ENCODE data around the gene SH3BP5L. TPM values are rescaled to one million over a fixed set of nuclear protein-coding genes. Genes with fewer than 3 reads are reported as not detected.

The SH3BP5L gene
- total RNA-seq, 3 donors from 2014 or later = 27.2 to 31.0 (median 29.3) TPM

DNA sequence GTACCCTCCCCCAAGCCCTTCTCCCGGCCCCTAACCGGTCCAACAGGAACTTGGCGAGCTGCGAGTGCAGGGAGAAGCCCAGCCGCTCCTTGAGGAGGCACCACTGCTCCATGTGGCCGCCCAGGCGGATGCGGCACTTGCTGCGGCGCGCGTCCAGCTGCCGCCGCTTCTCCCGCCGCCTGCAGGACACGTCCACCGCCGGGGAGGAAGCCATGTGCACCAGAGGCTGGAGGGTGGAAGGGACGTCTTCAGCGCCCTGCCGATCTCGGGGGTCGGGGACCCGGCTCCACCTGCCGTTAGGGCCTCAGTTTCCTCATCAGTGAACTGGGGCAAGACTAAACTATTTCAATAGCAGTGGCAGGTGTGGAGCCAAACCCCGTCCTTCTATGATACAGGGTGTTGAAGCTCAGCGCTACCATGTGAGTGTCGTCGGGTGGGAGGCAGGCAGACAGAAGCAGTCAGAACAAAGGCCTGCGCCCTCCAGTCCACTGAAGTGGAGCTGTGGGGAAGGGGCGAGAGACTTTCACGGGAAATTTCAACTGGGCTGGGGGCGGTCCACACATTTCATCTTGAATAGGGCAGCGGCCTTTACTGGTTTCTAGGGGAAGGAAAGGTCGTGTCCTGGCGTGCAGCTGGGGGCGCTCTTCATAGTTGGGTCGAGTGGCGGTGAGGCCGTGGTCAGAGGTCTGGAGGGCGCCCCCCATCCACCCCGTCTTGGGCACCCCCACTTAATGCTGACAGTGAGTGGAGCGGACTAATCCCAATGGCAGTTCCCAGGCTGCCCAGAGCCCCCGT lies 32.6 kb upstream of the SH3BP5L start:
- intact Hi-C loops (cut with DNase I, micrococcal nuclease) = no loop called here
- DNase-seq = peak; percentile 75 to 87 (median 85)
- peak overlapping the region; percentile 24 for H3K4me3 ChIP-seq
- ATAC-seq = peak; percentile 71
- peaks cover 16% of the 10 kb centered on the region for H3K4me1 ChIP-seq (ENCODE audit: low read depth)
- TF ChIP-seq, protein P1, sequence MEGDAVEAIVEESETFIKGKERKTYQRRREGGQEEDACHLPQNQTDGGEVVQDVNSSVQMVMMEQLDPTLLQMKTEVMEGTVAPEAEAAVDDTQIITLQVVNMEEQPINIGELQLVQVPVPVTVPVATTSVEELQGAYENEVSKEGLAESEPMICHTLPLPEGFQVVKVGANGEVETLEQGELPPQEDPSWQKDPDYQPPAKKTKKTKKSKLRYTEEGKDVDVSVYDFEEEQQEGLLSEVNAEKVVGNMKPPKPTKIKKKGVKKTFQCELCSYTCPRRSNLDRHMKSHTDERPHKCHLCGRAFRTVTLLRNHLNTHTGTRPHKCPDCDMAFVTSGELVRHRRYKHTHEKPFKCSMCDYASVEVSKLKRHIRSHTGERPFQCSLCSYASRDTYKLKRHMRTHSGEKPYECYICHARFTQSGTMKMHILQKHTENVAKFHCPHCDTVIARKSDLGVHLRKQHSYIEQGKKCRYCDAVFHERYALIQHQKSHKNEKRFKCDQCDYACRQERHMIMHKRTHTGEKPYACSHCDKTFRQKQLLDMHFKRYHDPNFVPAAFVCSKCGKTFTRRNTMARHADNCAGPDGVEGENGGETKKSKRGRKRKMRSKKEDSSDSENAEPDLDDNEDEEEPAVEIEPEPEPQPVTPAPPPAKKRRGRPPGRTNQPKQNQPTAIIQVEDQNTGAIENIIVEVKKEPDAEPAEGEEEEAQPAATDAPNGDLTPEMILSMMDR (IDR thresholded peaks at IDR 0.05) = peak; percentile 1
- H3K36me3 ChIP-seq (ENCODE audit: low read depth) = no peaks in the 10 kb centered on the region
- H3K9me3 ChIP-seq = no peaks in the 10 kb centered on the region

DNA sequence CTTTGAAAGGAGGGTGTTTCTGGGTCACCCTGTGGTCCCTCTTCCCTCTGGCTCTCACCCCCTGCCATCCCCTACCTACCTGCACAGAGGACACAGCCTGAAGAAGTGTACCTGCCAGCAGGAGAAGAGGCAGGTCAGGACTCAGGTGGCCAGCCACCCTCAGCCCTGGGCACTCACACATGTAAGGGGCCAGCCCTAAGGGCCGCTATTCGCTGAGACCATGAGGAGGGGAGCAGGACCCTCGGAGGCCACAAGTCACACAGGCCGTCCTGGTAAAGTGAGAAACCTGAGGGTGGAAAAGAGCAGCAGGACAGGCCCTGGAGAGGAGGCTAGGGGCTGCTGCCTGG lies 32.0 kb upstream of the SH3BP5L start:
- peak overlapping the region; percentile 24 for H3K4me3 ChIP-seq
- intact Hi-C loops (cut with DNase I, micrococcal nuclease) = no loop called here
- H3K36me3 ChIP-seq (ENCODE audit: low read depth) = no peaks in the 10 kb centered on the region
- no peaks in the 10 kb centered on the region for H3K9me3 ChIP-seq
- peak; percentile 0 for ATAC-seq
- TF ChIP-seq, protein P1 (IDR thresholded peaks at IDR 0.05) = no peak
- DNase-seq = peak in 1 of 3 donors; percentile 57
- H3K4me1 ChIP-seq (ENCODE audit: low read depth) = peaks cover 10% of the 10 kb centered on the region

DNA sequence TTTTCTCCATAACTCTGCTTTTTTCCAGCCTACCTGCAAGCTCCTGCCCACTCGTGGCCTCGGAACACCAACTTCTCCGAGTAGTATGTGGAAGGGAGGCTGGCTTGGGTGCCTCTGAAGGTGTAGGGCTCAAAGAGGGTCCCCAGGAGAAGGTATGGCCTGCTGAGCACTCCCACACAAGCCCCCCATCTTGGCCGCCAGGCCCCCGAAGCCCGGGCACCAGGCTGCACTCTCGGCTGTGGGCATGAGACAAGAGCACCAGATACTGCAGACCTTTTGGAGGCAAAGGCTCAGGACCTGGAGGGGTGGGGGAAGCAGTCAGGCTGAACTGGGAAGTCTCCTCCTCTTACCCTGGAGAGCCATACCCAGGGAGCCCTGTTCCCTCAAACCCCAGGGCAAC lies 31.5 kb upstream of the SH3BP5L start:
- H3K4me3 ChIP-seq = no peak overlapping the region
- peaks cover 10% of the 10 kb centered on the region for H3K4me1 ChIP-seq (ENCODE audit: low read depth)
- intact Hi-C loops (cut with DNase I, micrococcal nuclease) = no loop called here
- ATAC-seq (no peak), DNase-seq (no peak)
- no peaks in the 10 kb centered on the region for H3K9me3 ChIP-seq
- no peaks in the 10 kb centered on the region for H3K36me3 ChIP-seq (ENCODE audit: low read depth)
- TF ChIP-seq, protein P1 (IDR thresholded peaks at IDR 0.05) = no peak

DNA sequence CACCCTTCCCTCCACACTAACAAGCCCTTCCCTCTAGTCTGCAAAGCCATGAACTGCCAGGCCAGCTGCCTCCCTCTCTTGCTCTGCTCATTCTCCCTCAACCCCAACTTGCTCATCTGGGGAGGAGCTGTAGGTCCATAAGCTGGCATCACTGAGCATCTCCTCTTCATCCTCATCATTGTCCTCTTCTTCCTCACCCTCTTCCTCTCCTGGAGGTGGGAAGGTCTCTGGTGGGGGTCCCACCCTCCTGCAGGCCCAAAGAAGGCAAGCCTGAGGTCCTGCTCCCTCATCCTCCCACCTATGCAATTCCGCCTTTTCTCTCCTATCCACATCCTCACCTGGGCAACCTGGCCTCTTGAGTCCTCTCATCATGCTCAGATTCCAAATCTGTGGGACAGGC lies 30.5 kb upstream of the SH3BP5L start:
- no peak overlapping the region for H3K4me3 ChIP-seq
- DNase-seq = no peak
- no peak for ATAC-seq
- intact Hi-C loops (cut with DNase I, micrococcal nuclease) = no loop called here
- no peaks in the 10 kb centered on the region for H3K9me3 ChIP-seq
- TF ChIP-seq, protein P1 (IDR thresholded peaks at IDR 0.05) = no peak
- H3K36me3 ChIP-seq (ENCODE audit: low read depth) = no peaks in the 10 kb centered on the region
- peaks cover 10% of the 10 kb centered on the region for H3K4me1 ChIP-seq (ENCODE audit: low read depth)

DNA sequence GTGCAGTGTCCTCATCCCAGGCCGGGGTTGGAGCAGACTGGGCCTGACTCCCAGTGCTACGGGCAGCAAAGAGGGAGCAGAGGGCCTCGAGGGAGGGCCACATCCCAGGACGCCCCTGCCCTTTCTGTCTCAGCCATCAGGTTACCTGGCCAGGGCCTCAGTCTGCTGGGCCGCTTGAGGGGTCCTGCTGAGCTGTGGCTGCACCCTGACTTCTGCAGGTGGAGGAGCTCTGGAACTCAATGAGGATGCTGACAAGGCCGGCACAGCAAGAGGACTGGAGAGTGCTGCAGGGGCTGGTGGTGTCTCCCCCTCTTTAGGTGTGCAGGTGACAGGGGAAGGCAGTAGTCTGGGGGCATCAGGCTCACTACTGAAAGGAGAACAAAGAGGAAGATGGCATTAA lies 29.9 kb upstream of the SH3BP5L start:
- H3K9me3 ChIP-seq = no peaks in the 10 kb centered on the region
- no peak for ATAC-seq
- H3K36me3 ChIP-seq (ENCODE audit: low read depth) = no peaks in the 10 kb centered on the region
- intact Hi-C loops (cut with DNase I, micrococcal nuclease) = no loop called here
- TF ChIP-seq, protein P1 (IDR thresholded peaks at IDR 0.05) = no peak
- peaks cover 10% of the 10 kb centered on the region for H3K4me1 ChIP-seq (ENCODE audit: low read depth)
- H3K4me3 ChIP-seq = no peak overlapping the region
- no peak for DNase-seq
